A549 (cell line): ENCODE results near the gene NEAT1. TPM values are rescaled to one million over a fixed set of nuclear protein-coding genes. Genes with fewer than 3 reads are reported as not detected.
A peak's percentile ranks its signal among the peaks of the same experiment; 100 is the strongest.

Source experiments
- ATAC-seq, 2 experiments: fragments of 200-7000 bp in 1 of 2; fragments of >200 bp in 1 of 2; cut with Nextera tagmentation in 1 of 2; cut with Tn5 transposase in 1 of 2; 3 replicates each; pipeline versions ENCODE4 v1.8.0 to v1.9.1; 2018 to 2020; ENCODE audit warnings: mild to moderate bottlenecking in 1 of 2, moderate library complexity in 1 of 2
- CTCF ChIA-PET: fragments of 300-600 bp; sonication (Branson Sonifier 250); formaldehyde crosslinking; extraction: SDS; loops from one replicate; lab custom pipeline; 2021; ENCODE audit warnings: antibody characterized with exemption, inconsistent platforms; lab: Yijun Ruan, JAX
- POLR2A ChIA-PET: fragments of 350-600 bp; formaldehyde crosslinking; extraction: SDS; loops from one replicate; lab custom pipeline; 2021; ENCODE audit warnings: antibody characterized with exemption, inconsistent platforms; lab: Yijun Ruan, JAX
- DNase-seq, 2 experiments: peaks; one replicate each; pipeline versions ENCODE4 v3.0.0 to v3.0.0-alpha.2; 2011 to 2016; ENCODE audit warnings: low read depth in 1 of 2, low spot score in 1 of 2
- FAIRE-seq: peaks from 2 replicates; lab custom pipeline; 2011; peaks lifted over from hg19 to GRCh38; lab: Jason Lieb, UNC
- H3K27ac ChIP-seq, 2 experiments: fragments of >200 bp; sonication (Bioruptor Twin); formaldehyde crosslinking; 3 replicates each; pipeline ENCODE4 v1.5.1; 2016 to 2017
- H3K4me1 ChIP-seq: fragments of >200 bp; sonication (Bioruptor Twin); formaldehyde crosslinking; 3 replicates; pipeline ENCODE4 v1.6.1; 2016
- H3K4me2 ChIP-seq: fragments of >200 bp; sonication (Bioruptor Twin); formaldehyde crosslinking; 3 replicates; pipeline ENCODE4 v1.6.1; 2016
- H3K4me3 ChIP-seq: fragments of >200 bp; sonication (Bioruptor Twin); formaldehyde crosslinking; 3 replicates; pipeline ENCODE4 v1.5.1; 2016
- H3K9me3 ChIP-seq: fragments of >200 bp; sonication (Bioruptor Twin); formaldehyde crosslinking; 3 replicates; pipeline ENCODE4 v1.6.1; 2016
- BHLHE40 ChIP-seq: IDR thresholded peaks from 2 replicates; pipeline ENCODE4 v1.6.1; 2012; ENCODE audit warnings: low read depth, low read length, inconsistent platforms
- CEBPB ChIP-seq, 2 experiments: fragments of >200 bp in 1 of 2; sonication (Bioruptor Twin) in 1 of 2; formaldehyde crosslinking in 1 of 2; IDR thresholded peaks; 2 replicates each; pipeline ENCODE4 v1.6.1; 2012 to 2016
- CHD2 ChIP-seq: fragments of 150-350 bp; IDR thresholded peaks from 2 replicates; pipeline ENCODE4 v1.6.1; 2014; ENCODE audit warnings: low read length; ENCODE audit not compliant: partially characterized antibody
- E2F6 ChIP-seq: IDR thresholded peaks from 2 replicates; pipeline ENCODE4 v1.6.1; 2012; ENCODE audit warnings: low read depth, borderline replicate concordance
- EHMT2 ChIP-seq: fragments of 200-600 bp; sonication (generic); IDR thresholded peaks from 2 replicates; pipeline ENCODE4 v1.6.1; 2016; ENCODE audit warnings: antibody characterized with exemption, low read depth, mild to moderate bottlenecking, moderate library complexity
- EP300 ChIP-seq, 2 experiments: fragments of >200 bp; sonication (Bioruptor Twin); formaldehyde crosslinking; IDR thresholded peaks; 2 replicates in 1 of 2; 3 replicates in 1 of 2; pipeline ENCODE4 v1.6.1; 2016 to 2017
- ESRRA ChIP-seq: fragments of 150-350 bp; IDR thresholded peaks from 2 replicates; pipeline ENCODE4 v1.6.1; 2014; ENCODE audit warnings: mild to moderate bottlenecking, low read length, borderline replicate concordance
- FOSB ChIP-seq: fragments of 250-450 bp; sonication (Bioruptor Pico); IDR thresholded peaks from 2 replicates; pipeline ENCODE4 v1.5.0; 2020; ENCODE audit warnings: mild to moderate bottlenecking, moderate library complexity
- GATA3 ChIP-seq: IDR thresholded peaks from 2 replicates; pipeline ENCODE4 v1.6.1; 2012; ENCODE audit warnings: borderline replicate concordance
- HOXB13 ChIP-seq: fragments of 250-450 bp; sonication (Bioruptor Pico); IDR thresholded peaks from 2 replicates; pipeline ENCODE4 v1.5.0; 2020; ENCODE audit warnings: low read depth, mild to moderate bottlenecking, moderate library complexity
- HOXB5 ChIP-seq: fragments of 250-450 bp; sonication (Bioruptor Pico); IDR thresholded peaks from 2 replicates; pipeline ENCODE4 v1.5.0; 2020; ENCODE audit warnings: mild to moderate bottlenecking, moderate library complexity
- JUN ChIP-seq, 2 experiments: fragments of >200 bp; sonication (Bioruptor Twin); formaldehyde crosslinking; IDR thresholded peaks; 2 replicates in 1 of 2; 3 replicates in 1 of 2; pipeline ENCODE4 v1.6.1; 2016 to 2017
- JUNB ChIP-seq: fragments of >200 bp; sonication (Bioruptor Twin); formaldehyde crosslinking; IDR thresholded peaks from 2 replicates; pipeline ENCODE4 v1.6.1; 2016
- KDM5A ChIP-seq: fragments of 200-600 bp; sonication (generic); IDR thresholded peaks from 2 replicates; pipeline ENCODE4 v1.6.1; 2016; ENCODE audit warnings: antibody characterized with exemption, mild to moderate bottlenecking
- MYC ChIP-seq: IDR thresholded peaks from 2 replicates; pipeline ENCODE4 v1.6.1; 2012; ENCODE audit warnings: mild to moderate bottlenecking, inconsistent platforms, low read length, improper control_type of control experiment, borderline replicate concordance
- NFE2L2 ChIP-seq: fragments of 150-350 bp; conservative IDR thresholded peaks from 2 replicates; pipeline ENCODE4 v1.6.1; 2014; ENCODE audit warnings: low read length
- NPAS2 ChIP-seq: fragments of 250-450 bp; sonication (Bioruptor Pico); IDR thresholded peaks from 2 replicates; pipeline ENCODE4 v1.8.0; 2022; ENCODE audit warnings: mild to moderate bottlenecking, moderate library complexity, borderline replicate concordance
- NR3C1 ChIP-seq: fragments of >200 bp; sonication (Bioruptor Twin); formaldehyde crosslinking; IDR thresholded peaks from 3 replicates; pipeline ENCODE4 v1.6.1; 2017
- PBX3 ChIP-seq: IDR thresholded peaks from 2 replicates; pipeline ENCODE4 v1.6.1; 2012
- PHF8 ChIP-seq: fragments of 200-600 bp; sonication (generic); IDR thresholded peaks from 2 replicates; pipeline ENCODE4 v1.6.1; 2016; ENCODE audit warnings: low read depth, mild to moderate bottlenecking, antibody characterized with exemption, moderate library complexity, borderline replicate concordance
- POLR2AphosphoS2 ChIP-seq: conservative IDR thresholded peaks from 2 replicates; pipeline ENCODE4 v1.6.1; 2012; ENCODE audit warnings: low read length, improper control_type of control experiment, inconsistent platforms
- RAD21 ChIP-seq, 2 experiments: fragments of >200 bp in 1 of 2; sonication (Bioruptor Twin) in 1 of 2; formaldehyde crosslinking in 1 of 2; IDR thresholded peaks in 1 of 2; conservative IDR thresholded peaks in 1 of 2; 2 replicates in 1 of 2; 3 replicates in 1 of 2; pipeline ENCODE4 v1.6.1; 2012 to 2018; ENCODE audit warnings: inconsistent platforms in 1 of 2
- RARB ChIP-seq: fragments of 250-450 bp; sonication (Bioruptor Pico); IDR thresholded peaks from 2 replicates; pipeline ENCODE4 v1.8.0; 2021; ENCODE audit warnings: mild to moderate bottlenecking, moderate library complexity
- RNF2 ChIP-seq: fragments of 200-600 bp; sonication (generic); IDR thresholded peaks from 2 replicates; pipeline ENCODE4 v1.6.1; 2016; ENCODE audit warnings: low read depth, mild to moderate bottlenecking, antibody characterized with exemption, moderate library complexity, borderline replicate concordance
- SMC3 ChIP-seq: fragments of >200 bp; sonication (Bioruptor Twin); formaldehyde crosslinking; IDR thresholded peaks from 3 replicates; pipeline ENCODE4 v1.6.1; 2018; ENCODE audit warnings: inconsistent platforms
- TFCP2L1 ChIP-seq: fragments of 250-450 bp; sonication (Bioruptor Pico); IDR thresholded peaks from 2 replicates; pipeline ENCODE4 v1.5.0; 2021; ENCODE audit warnings: mild to moderate bottlenecking
- TP53 ChIP-seq: fragments of 250-450 bp; sonication (Bioruptor Pico); IDR thresholded peaks from 2 replicates; pipeline ENCODE4 v1.5.0; 2021; ENCODE audit warnings: mild to moderate bottlenecking, moderate library complexity
- ZSCAN20 ChIP-seq: fragments of 250-450 bp; sonication (Bioruptor Pico); IDR thresholded peaks from 2 replicates; pipeline ENCODE4 v1.8.0; 2022; ENCODE audit warnings: mild to moderate bottlenecking, moderate library complexity
- WGBS: methylation state at CpG from one replicate; pipeline ENCODE4 v1.1.6; 2017; ENCODE audit errors: missing lambda C conversion rate; 5-methylcytosine and 5-hydroxymethylcytosine counted together
- polyA plus RNA-seq, 4 experiments: library from polyadenylated mRNA; depleted of rRNA in 3 of 4; stranded (reverse); fragments of >200 nt; fragmentation: RNase III in 1 of 4; extraction: RNeasy Plus Mini Kit Qiagen cat#74134 plus additional on column Dnase treatment in 1 of 4; gene quantifications; 2 replicates in 3 of 4; 3 replicates in 1 of 4; pipeline ENCODE4 v1.2.3, GENCODE V29; 2011 to 2017
- TF ChIP-seq, protein P1 (sequence below): IDR thresholded peaks from 2 replicates; pipeline ENCODE4 v1.6.1; 2012
- TF ChIP-seq, protein P2 (sequence below): fragments of 450-650 bp; IDR thresholded peaks from 2 replicates; pipeline ENCODE4 v1.6.1; 2014; ENCODE audit warnings: antibody characterized with exemption
- TF ChIP-seq, protein P3 (sequence below): fragments of >200 bp; sonication (Bioruptor Twin); formaldehyde crosslinking; IDR thresholded peaks from 3 replicates; pipeline ENCODE4 v1.6.1; 2016

The NEAT1 gene
- polyA plus RNA-seq, 2 of the 4 experiments (the other 2 are of a cell fraction) = 314 to 1,223 TPM

GRCh38 chr11:65381716-65382032, 40.9 kb upstream of the NEAT1 start:
- Histone ChIP-seq H3K4me3 (peak overlapping the region; percentile 46), H3K4me2 (peak overlapping the region; percentile 93), H3K9me3 (no peaks in the 10 kb centered on the region), H3K27ac (peak overlapping the region; percentile 93 to 99), H3K4me1 (peaks cover 82% of the 10 kb centered on the region)
- ChIA-PET POLR2A (interaction anchor here (0.6 to 2.5 kb wide), 11 partner anchors 11 to 126 kb away, joined by 3 to 17 read pairs (median 6); partner anchors contain the start of gene NEAT1), CTCF (interaction anchor here (0.6 to 14.2 kb wide), 24 partner anchors 8 to 139 kb away, joined by 3 to 208 read pairs (median 4); partner anchors contain the start of genes CDC42EP2, MALAT1 and NEAT1)
- ATAC-seq (peak; percentile 19 to 40), DNase-seq (peak in 1 of 2 experiments; percentile 52), FAIRE-seq (no peak)
- TF ChIP-seq E2F6 (0 out of 2 replicates have a peak, but pooled peaks have one; percentile 15), PBX3 (no peak)
- 2% methylated on average over 6 of the region's 6 CpGs for WGBS

DNA sequence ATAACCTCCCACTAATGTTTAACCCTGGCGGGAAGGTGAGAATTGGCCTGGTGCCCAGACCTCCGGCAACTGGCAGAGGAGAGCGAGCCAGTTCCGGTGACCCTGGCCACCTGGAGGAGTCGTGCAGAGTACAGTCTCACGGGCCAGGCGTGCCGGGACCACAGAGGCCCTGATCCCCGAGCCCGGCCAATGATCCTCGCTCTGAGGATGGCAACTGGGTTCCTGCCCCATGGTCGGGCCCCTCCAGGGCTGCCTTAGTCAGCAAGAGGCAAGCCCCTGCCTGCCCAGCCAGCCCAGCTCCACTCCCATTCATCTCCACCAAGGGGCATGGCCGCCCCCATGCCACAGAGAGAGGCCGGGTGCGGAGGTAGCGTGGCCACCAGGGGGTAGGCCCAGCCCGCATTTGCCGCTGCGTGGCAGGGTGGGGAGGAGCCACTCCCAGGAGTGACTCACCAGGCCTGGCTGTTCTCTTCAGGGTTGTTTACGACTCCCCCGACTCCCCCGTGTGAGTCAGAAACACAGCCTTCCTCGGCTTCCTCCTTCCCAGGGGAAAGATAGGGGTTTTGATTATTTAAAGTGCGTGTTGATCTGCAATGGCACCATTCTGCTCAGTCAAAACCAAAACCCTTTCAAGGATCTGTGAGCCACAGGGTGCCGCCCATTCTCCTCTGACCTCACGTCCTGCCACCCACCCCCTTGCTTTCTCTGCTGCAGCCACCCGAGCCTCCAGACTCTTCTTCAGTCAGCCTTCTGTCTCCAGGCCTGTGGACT, 40.4 kb upstream of the NEAT1 start, which contains the start of gene SLC25A45:
SLC25A45 (minus strand) TSS at position 614 of the 771 bp plus-strand sequence. CDS start 695 bp downstream, outside the sequence.
- ATAC-seq = peak; percentile 88 to 90
- CTCF ChIA-PET = interaction anchor here (0.6 to 14.2 kb wide), 26 partner anchors 8 to 133 kb away, joined by 3 to 208 read pairs (median 4); partner anchors contain the start of genes CDC42EP2, MALAT1 and NEAT1
- POLR2A ChIA-PET = interaction anchor here (0.6 to 2.5 kb wide), 12 partner anchors 11 to 125 kb away, joined by 3 to 17 read pairs (median 5); partner anchors contain the start of gene NEAT1
- H3K4me1 ChIP-seq = peaks cover 80% of the 10 kb centered on the region
- peak within 1 kb of the TSS; percentile 93 to 99 for H3K27ac ChIP-seq
- no peaks in the 10 kb centered on the region for H3K9me3 ChIP-seq
- peak within 1 kb of the TSS; percentile 93 for H3K4me2 ChIP-seq
- FAIRE-seq = peak; percentile 36
- H3K4me3 ChIP-seq = peak within 1 kb of the TSS; percentile 46
- 1% methylated on average over 20 of the region's 27 CpGs for WGBS
- DNase-seq = peak; percentile 78 to 98
- TF ChIP-seq NFE2L2 = no peak
- peak; percentile 56; the same call in 1 of the 2 replicates for TF ChIP-seq GATA3
- TF ChIP-seq MYC = peak; percentile 83; the same call in 1 of the 2 replicates
- peak; percentile 74 for TF ChIP-seq BHLHE40
- TF ChIP-seq NPAS2 (CRISPR knock-in tag) = no peak
- TF ChIP-seq SMC3 = peak; percentile 65
- TF ChIP-seq RNF2 = no peak
- peak; percentile 75 to 81 for TF ChIP-seq RAD21 (conservative IDR thresholded peaks at IDR 0.05 in 1 of 2, IDR thresholded peaks at IDR 0.05 in 1 of 2)
- peak; percentile 24; the same call in 1 of the 2 replicates for TF ChIP-seq PHF8
- 0 out of 2 replicates have a peak, but pooled peaks have one; percentile 10 for TF ChIP-seq ZSCAN20 (CRISPR knock-in tag)
- TF ChIP-seq, protein P1, sequence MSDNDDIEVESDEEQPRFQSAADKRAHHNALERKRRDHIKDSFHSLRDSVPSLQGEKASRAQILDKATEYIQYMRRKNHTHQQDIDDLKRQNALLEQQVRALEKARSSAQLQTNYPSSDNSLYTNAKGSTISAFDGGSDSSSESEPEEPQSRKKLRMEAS = peak; percentile 95
- no peak for TF ChIP-seq EHMT2
- no peak for TF ChIP-seq TP53 (CRISPR knock-in tag)
- no peak for TF ChIP-seq CHD2
- TF ChIP-seq POLR2AphosphoS2 = no peak
- peak; percentile 83 for TF ChIP-seq JUNB
- 0 out of 2 replicates have a peak, but pooled peaks have one; percentile 33 for TF ChIP-seq ESRRA
- no peak for TF ChIP-seq CEBPB (IDR thresholded peaks at IDR 0.05)
- TF ChIP-seq EP300 (IDR thresholded peaks at IDR 0.05) = peak; percentile 19 to 35; a peak in 3 of 5 replicates
- TF ChIP-seq KDM5A = no peak; the same call in 1 of the 2 replicates
- peak; percentile 88 for TF ChIP-seq FOSB (CRISPR knock-in tag)
- peak; percentile 73 to 95; a peak in 4 of 5 replicates for TF ChIP-seq JUN (IDR thresholded peaks at IDR 0.05)
- peak; percentile 76; the same call in 1 of the 2 replicates for TF ChIP-seq TFCP2L1
- TF ChIP-seq, protein P2, sequence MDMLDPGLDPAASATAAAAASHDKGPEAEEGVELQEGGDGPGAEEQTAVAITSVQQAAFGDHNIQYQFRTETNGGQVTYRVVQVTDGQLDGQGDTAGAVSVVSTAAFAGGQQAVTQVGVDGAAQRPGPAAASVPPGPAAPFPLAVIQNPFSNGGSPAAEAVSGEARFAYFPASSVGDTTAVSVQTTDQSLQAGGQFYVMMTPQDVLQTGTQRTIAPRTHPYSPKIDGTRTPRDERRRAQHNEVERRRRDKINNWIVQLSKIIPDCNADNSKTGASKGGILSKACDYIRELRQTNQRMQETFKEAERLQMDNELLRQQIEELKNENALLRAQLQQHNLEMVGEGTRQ = peak; percentile 26; the same call in 1 of the 2 replicates
- peak; percentile 63; the same call in 1 of the 2 replicates for TF ChIP-seq RARB (CRISPR knock-in tag)
- peak; percentile 21; the same call in 1 of the 2 replicates for TF ChIP-seq E2F6
- TF ChIP-seq NR3C1 = no peak
- TF ChIP-seq, protein P3, sequence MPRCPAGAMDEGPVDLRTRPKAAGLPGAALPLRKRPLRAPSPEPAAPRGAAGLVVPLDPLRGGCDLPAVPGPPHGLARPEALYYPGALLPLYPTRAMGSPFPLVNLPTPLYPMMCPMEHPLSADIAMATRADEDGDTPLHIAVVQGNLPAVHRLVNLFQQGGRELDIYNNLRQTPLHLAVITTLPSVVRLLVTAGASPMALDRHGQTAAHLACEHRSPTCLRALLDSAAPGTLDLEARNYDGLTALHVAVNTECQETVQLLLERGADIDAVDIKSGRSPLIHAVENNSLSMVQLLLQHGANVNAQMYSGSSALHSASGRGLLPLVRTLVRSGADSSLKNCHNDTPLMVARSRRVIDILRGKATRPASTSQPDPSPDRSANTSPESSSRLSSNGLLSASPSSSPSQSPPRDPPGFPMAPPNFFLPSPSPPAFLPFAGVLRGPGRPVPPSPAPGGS = peak; percentile 15; the same call in 1 of the 3 replicates
- TF ChIP-seq HOXB13 = peak; percentile 67; the same call in 1 of the 2 replicates
- peak; percentile 88 for TF ChIP-seq HOXB5 (CRISPR knock-in tag)
